Ovary (tissue), 3 donors: ENCODE results near the gene ME3.

ENCODE experiments used
- CTCF ChIP-seq, 3 donors: fragments of 450-650 bp in 2 of 3; fragments of 200-600 bp in 1 of 3; IDR thresholded peaks; one replicate each; pipeline versions ENCODE4 v1.5.1 to v1.8.0; 2016 to 2022; ENCODE audit warnings: antibody characterized with exemption in 3 of 3, mild to moderate bottlenecking in 1 of 3
- POLR2A ChIP-seq: fragments of 450-650 bp; IDR thresholded peaks from one replicate; pipeline ENCODE4 v1.6.1; 2017; ENCODE audit warnings: antibody characterized with exemption, mild to moderate bottlenecking, moderate library complexity
- donor health status: DM: no; HTN: no; CAD: no.

- no peak for TF ChIP-seq CTCF (IDR thresholded peaks at IDR 0.05)
- no peak for TF ChIP-seq POLR2A
Observed at GRCh38 chr11:86397351-86397750, 275.1 kb downstream of the ME3 start.
